Activated T-cell treated with anti-CD3 and anti-CD28 coated beads, Interleukin-2, amount 50 U/mL, for 24 hours (primary cell): ENCODE results near the gene ZNF718.
A peak's percentile ranks its signal among the peaks of the same experiment; 100 is the strongest.
"Not testable (repeated sequence)": the region's sequence is repeated elsewhere in the genome, so short reads cannot be mapped to it uniquely, and the experiment has no call there.

Experiments
- DNase-seq: peaks from one replicate; pipeline ENCODE4 v3.0.0-alpha.2; 2020
- H3K27ac Mint-ChIP-seq: 2 replicates; pipeline ENCODE4 v1.8.0; 2020; ENCODE audit warnings: mild to moderate bottlenecking, mixed read lengths
- H3K27me3 Mint-ChIP-seq: 2 replicates; pipeline ENCODE4 v1.8.0; 2020; ENCODE audit warnings: mixed read lengths
- H3K36me3 Mint-ChIP-seq: 2 replicates; pipeline ENCODE4 v1.8.0; 2020; ENCODE audit warnings: low read depth, mixed read lengths
- H3K4me1 Mint-ChIP-seq: 2 replicates; pipeline ENCODE4 v1.8.0; 2020; ENCODE audit warnings: low read depth, mixed read lengths
- H3K4me3 Mint-ChIP-seq: 2 replicates; pipeline ENCODE4 v1.8.0; 2020; ENCODE audit warnings: mild to moderate bottlenecking, moderate library complexity, mixed read lengths
- H3K9me3 Mint-ChIP-seq: 2 replicates; pipeline ENCODE4 v1.8.0; 2020; ENCODE audit warnings: mixed read lengths

Gene ZNF718

GRCh38 chr4:124275-125081 is at the start of gene ZNF718:
Gene ZNF718, plus strand, starts transcription at chr4:124501. Its CDS starts 170 bp downstream, at chr4:124671.
- no peaks in the 10 kb centered on the region for H3K27me3 Mint-ChIP-seq
- H3K27ac Mint-ChIP-seq: peak within 1 kb of the TSS; percentile 98
- H3K9me3 Mint-ChIP-seq: peaks cover 28% of the 10 kb centered on the region
- peaks cover 27% of the 10 kb centered on the region for H3K4me1 Mint-ChIP-seq
- H3K36me3 Mint-ChIP-seq: peaks cover 56% of the 10 kb centered on the region
- peak; percentile 93 for DNase-seq
- peak within 1 kb of the TSS; percentile 94 for H3K4me3 Mint-ChIP-seq

- Mint-ChIP-seq H3K9me3 (peaks cover 56% of the 10 kb centered on the region), H3K36me3 (peaks cover 79% of the 10 kb centered on the region), H3K4me3 (no peak overlapping the region), H3K4me1 (no peaks in the 10 kb centered on the region), H3K27me3 (no peaks in the 10 kb centered on the region), H3K27ac (no peak overlapping the region)
- no peak for DNase-seq
Observed at GRCh38 chr4:85951-86350, 38.4 kb upstream of the ZNF718 start.

GRCh38 chr4:86559-87324 is 37.6 kb upstream of the ZNF718 start:
- peaks cover 56% of the 10 kb centered on the region for H3K9me3 Mint-ChIP-seq
- not testable (repeated sequence) for H3K4me1 Mint-ChIP-seq, DNase-seq, H3K27me3 Mint-ChIP-seq, H3K27ac Mint-ChIP-seq, H3K4me3 Mint-ChIP-seq
- peaks cover 78% of the 10 kb centered on the region for H3K36me3 Mint-ChIP-seq

GRCh38 chr4:98386-98785 is 25.9 kb upstream of the ZNF718 start:
- no peak for DNase-seq
- Mint-ChIP-seq H3K27ac (no peak overlapping the region), H3K9me3 (peaks cover 61% of the 10 kb centered on the region), H3K4me1 (no peaks in the 10 kb centered on the region), H3K36me3 (peaks cover 41% of the 10 kb centered on the region), H3K27me3 (no peaks in the 10 kb centered on the region), H3K4me3 (no peak overlapping the region)

- peaks cover 30% of the 10 kb centered on the region for H3K36me3 Mint-ChIP-seq
- peaks cover 54% of the 10 kb centered on the region for H3K9me3 Mint-ChIP-seq
- H3K4me1 Mint-ChIP-seq: no peaks in the 10 kb centered on the region
Observed at GRCh38 chr4:99863-100262, 24.4 kb upstream of the ZNF718 start.

GRCh38 chr4:107083-107443 is 17.2 kb upstream of the ZNF718 start:
- Mint-ChIP-seq H3K4me3 (no peak overlapping the region), H3K4me1 (peaks cover 3% of the 10 kb centered on the region), H3K27ac (no peak overlapping the region), H3K36me3 (peaks cover 41% of the 10 kb centered on the region), H3K27me3 (peaks cover 68% of the 10 kb centered on the region), H3K9me3 (peaks cover 70% of the 10 kb centered on the region)
- no peak for DNase-seq

More at GRCh38 chr4:99863-100262, 24.4 kb upstream of the ZNF718 start:
- no peak for DNase-seq
- H3K4me3 Mint-ChIP-seq: no peak overlapping the region
- no peak overlapping the region for H3K27ac Mint-ChIP-seq
- peaks cover 5% of the 10 kb centered on the region for H3K27me3 Mint-ChIP-seq

- H3K27me3 Mint-ChIP-seq: peaks cover 69% of the 10 kb centered on the region
- no peak for DNase-seq
- peaks cover 3% of the 10 kb centered on the region for H3K4me1 Mint-ChIP-seq
- peaks cover 38% of the 10 kb centered on the region for H3K36me3 Mint-ChIP-seq
- H3K9me3 Mint-ChIP-seq: peaks cover 64% of the 10 kb centered on the region
- no peak overlapping the region for H3K27ac Mint-ChIP-seq
- H3K4me3 Mint-ChIP-seq: no peak overlapping the region
Observed at GRCh38 chr4:107444-108429, 16.6 kb upstream of the ZNF718 start.

GRCh38 chr4:112771-113170 is 11.5 kb upstream of the ZNF718 start:
- peaks cover 48% of the 10 kb centered on the region for H3K27me3 Mint-ChIP-seq
- peaks cover 27% of the 10 kb centered on the region for H3K36me3 Mint-ChIP-seq
- no peak overlapping the region for H3K27ac Mint-ChIP-seq
- peaks cover 62% of the 10 kb centered on the region for H3K9me3 Mint-ChIP-seq
- H3K4me1 Mint-ChIP-seq: peaks cover 8% of the 10 kb centered on the region
- no peak overlapping the region for H3K4me3 Mint-ChIP-seq
- no peak for DNase-seq

- H3K4me3 Mint-ChIP-seq: no peak overlapping the region
- peaks cover 38% of the 10 kb centered on the region for H3K27me3 Mint-ChIP-seq
- DNase-seq: no peak
- peaks cover 54% of the 10 kb centered on the region for H3K9me3 Mint-ChIP-seq
- H3K36me3 Mint-ChIP-seq: peaks cover 18% of the 10 kb centered on the region
- peaks cover 5% of the 10 kb centered on the region for H3K4me1 Mint-ChIP-seq
- H3K27ac Mint-ChIP-seq: no peak overlapping the region
Observed at GRCh38 chr4:113732-114131, 10.6 kb upstream of the ZNF718 start.

- Mint-ChIP-seq H3K4me3 (no peak overlapping the region), H3K4me1 (peaks cover 5% of the 10 kb centered on the region), H3K36me3 (peaks cover 16% of the 10 kb centered on the region), H3K27ac (no peak overlapping the region), H3K9me3 (peaks cover 52% of the 10 kb centered on the region), H3K27me3 (peaks cover 34% of the 10 kb centered on the region)
- no peak for DNase-seq
Observed at GRCh38 chr4:114149-114548, 10.2 kb upstream of the ZNF718 start.

- peaks cover 13% of the 10 kb centered on the region for H3K4me1 Mint-ChIP-seq
- H3K27ac Mint-ChIP-seq: no peak overlapping the region
- H3K4me3 Mint-ChIP-seq: no peak overlapping the region
- peaks cover 21% of the 10 kb centered on the region for H3K36me3 Mint-ChIP-seq
- DNase-seq: no peak
- H3K27me3 Mint-ChIP-seq: peaks cover 11% of the 10 kb centered on the region
- H3K9me3 Mint-ChIP-seq: peaks cover 52% of the 10 kb centered on the region
Observed at GRCh38 chr4:116499-116898, 7.8 kb upstream of the ZNF718 start.

- Mint-ChIP-seq H3K27ac (no peak overlapping the region), H3K36me3 (peaks cover 54% of the 10 kb centered on the region), H3K4me1 (peaks cover 25% of the 10 kb centered on the region), H3K4me3 (no peak overlapping the region), H3K27me3 (no peaks in the 10 kb centered on the region), H3K9me3 (peaks cover 41% of the 10 kb centered on the region)
- DNase-seq: no peak
Observed at GRCh38 chr4:120616-121015, 3.7 kb upstream of the ZNF718 start.

GRCh38 chr4:121408-122084 is 2.8 kb upstream of the ZNF718 start:
- Mint-ChIP-seq H3K4me1 (peaks cover 29% of the 10 kb centered on the region), H3K9me3 (peaks cover 44% of the 10 kb centered on the region), H3K36me3 (peaks cover 63% of the 10 kb centered on the region), H3K4me3 (no peak overlapping the region), H3K27me3 (no peaks in the 10 kb centered on the region), H3K27ac (no peak overlapping the region)
- DNase-seq: no peak

- not testable (repeated sequence) for DNase-seq
Observed at GRCh38 chr4:123922-124274, 403 bp upstream of the ZNF718 start.

More at GRCh38 chr4:123922-124274, 403 bp upstream of the ZNF718 start:
- peak overlapping the region; percentile 98 for H3K27ac Mint-ChIP-seq
- H3K4me1 Mint-ChIP-seq: peaks cover 27% of the 10 kb centered on the region
- H3K36me3 Mint-ChIP-seq: peaks cover 61% of the 10 kb centered on the region
- peaks cover 32% of the 10 kb centered on the region for H3K9me3 Mint-ChIP-seq
- H3K27me3 Mint-ChIP-seq: not testable (repeated sequence)
- peak overlapping the region; percentile 94 for H3K4me3 Mint-ChIP-seq
